GM19468 (cell line): ENCODE data around the gene VEPH1.

ENCODE experiments used
- ATAC-seq: cut with Tn5 transposase; IDR thresholded peaks from one replicate; pipeline ENCODE4 v1.9.1; 2021; ENCODE audit warnings: mild to moderate bottlenecking, moderate library complexity, moderate number of reproducible peaks; ENCODE audit not compliant: unreplicated experiment; ENCODE audit errors: extremely low read depth

VEPH1 gene

DNA sequence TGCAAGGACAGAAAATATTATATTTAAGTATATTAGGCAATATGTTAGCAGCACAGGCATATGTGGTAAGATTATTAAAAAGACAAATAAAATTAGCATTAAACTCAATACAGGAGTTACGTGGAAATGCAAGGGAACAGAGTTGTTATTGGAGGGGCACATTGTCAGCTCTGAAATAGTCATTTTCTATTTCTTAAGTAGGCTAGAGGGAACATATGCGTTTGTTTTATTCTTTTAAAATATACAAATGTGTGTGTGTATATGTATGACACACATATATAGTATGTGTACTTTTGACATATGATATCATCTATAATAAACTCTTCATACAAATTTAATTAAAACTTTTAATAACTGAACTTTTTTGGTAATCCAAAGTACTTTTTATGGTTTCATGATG, 22.8 kb upstream of the VEPH1 start:
- ATAC-seq = no peak

DNA sequence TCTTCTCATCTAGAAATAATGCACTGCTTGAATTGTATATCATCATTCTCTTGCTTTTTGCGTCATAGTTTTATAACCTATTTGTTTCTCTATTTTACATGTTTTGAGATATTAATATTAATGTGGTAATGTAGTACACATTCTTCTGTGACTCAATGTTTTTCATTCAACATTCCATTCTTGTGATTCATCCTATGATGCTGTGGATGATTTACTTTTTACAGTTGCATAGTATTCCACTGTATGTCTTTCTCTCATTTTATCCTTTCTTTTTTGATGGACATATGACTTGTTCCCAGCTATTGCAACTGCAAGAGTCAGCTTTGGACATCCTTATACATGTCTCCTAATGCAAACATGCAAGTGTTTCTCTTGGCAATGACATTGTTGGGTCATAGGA, 20.6 kb upstream of the VEPH1 start:
- no peak for ATAC-seq

DNA sequence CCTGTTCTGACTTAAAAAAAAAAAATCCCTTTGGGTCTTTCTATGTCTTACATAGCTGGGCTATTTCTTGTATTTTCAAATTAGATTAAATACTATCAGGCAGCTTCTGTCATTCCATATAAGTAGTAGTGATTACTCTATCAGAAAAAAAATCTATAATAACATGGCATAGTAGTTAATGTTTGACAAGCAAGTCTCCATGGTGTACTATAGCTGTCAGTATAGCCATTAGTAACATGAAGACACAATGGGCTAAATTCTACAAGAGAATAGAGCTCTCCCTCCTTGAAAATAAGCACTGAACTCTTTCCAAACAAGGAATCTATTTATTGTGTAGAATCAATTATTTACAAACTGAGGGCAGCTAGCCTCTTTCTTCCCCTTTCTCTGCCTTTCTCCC, 19.4 kb upstream of the VEPH1 start:
- ATAC-seq = no peak

DNA sequence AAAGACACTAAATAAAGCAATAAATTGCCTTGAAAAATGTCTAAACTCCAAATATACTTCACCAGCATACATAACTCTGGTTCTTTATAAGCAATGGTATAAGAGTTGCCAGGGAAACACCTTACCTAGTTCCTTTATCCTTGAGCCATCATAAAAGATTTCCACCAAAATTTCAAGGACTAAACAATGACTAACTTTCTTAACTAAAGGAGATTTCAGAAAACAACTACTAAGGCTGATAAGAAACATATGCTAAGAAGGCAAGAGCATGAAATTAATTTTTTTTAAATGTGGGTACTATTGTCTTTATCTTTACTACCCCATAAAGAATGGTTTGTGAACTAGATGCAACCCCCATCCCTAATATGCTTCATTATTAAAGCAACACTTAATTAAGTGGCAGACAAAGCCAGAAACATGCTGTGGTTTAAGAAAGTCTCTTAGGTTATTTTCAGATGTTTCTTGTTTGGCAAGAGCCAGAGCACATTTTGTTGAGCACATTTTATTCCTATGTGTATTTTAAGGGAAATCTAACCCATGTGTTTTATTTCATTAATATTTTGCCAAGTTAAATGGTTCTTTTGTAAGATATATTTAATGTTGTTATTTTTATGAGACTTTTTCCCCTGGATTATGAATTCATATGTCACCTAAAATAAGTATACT, 17.4 kb upstream of the VEPH1 start:
- ATAC-seq = no peak

DNA sequence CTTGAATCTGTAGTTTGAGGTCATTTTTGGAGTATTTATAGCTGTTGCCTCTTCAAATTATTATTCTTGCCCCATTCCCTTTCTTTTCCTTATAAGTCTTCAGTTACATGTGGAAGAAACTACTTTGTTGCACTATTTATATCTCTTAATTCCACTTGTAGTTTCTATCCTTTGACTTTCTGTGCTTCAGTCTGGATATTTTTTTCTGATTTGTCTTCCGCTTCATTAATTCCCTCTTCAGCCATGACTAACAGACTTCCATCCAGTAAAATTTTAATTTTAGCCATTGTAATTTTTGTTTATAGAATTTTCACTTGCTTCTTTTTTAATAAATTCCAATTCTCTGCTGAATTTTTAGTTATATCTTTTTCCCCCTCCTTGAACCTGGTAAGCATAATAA, 15.7 kb upstream of the VEPH1 start:
- ATAC-seq = no peak

DNA sequence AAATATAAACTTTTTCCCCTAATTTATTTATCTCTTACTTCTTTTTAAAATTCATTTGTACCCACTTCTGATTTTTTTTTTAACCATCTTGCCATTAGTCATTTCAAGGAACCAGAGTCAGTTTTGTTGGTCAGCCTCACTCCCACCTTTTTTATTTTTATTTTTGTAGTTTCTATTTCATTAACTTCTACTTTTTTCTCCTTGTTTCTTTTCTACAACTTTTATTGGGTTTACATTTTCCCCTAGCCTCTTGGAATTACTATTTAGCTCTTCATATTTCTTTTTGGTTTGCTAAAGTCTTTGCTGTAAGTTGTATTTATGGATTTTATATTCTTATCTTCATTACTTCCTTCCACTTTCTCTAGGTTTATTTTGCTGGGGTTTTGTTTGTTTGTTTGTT, 13.7 kb upstream of the VEPH1 start:
- ATAC-seq = no peak

DNA sequence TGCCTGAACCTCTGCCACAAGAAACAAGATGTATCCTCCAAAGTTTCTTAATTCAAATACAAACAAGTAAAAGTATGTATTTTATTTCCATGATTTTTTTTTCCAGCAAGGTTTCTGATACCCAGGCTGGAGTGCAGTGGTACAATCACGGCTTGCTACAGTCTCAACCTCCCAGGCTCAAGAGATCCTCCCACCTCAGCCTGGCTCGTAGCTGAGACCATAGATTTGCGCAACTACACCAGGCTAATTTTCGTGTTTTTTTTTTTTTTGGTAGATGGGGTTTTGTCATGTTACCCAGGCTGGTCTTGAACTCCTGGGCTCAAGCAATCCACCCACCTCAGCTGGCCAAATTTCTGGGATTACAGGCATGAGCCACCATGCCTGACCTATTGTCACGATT, 12.2 kb upstream of the VEPH1 start:
- no peak for ATAC-seq

DNA sequence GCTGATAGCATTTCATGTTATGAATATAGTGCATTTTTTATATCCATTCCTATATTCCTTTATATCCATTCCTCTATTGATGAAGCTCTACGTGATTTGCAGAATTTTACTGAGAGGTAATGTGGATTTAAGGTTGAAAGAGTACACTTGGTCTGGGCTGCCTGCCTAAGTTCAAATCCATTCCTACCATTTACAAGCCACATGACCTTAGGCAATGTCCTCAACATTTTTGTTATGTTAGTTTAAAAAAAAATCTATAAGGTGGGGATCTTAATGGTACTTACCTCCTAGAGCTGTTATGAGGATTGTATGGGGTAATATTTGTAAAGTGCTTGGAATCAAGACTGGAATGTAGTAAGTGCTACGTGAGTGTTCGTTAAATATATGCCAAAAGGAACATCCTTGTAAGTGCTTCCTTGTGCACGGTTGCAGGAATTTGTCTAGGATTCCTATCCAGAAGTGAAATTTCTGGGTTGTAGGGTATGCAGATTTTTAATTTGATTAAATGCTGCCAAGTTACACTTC, 11.2 kb upstream of the VEPH1 start:
- ATAC-seq = no peak

DNA sequence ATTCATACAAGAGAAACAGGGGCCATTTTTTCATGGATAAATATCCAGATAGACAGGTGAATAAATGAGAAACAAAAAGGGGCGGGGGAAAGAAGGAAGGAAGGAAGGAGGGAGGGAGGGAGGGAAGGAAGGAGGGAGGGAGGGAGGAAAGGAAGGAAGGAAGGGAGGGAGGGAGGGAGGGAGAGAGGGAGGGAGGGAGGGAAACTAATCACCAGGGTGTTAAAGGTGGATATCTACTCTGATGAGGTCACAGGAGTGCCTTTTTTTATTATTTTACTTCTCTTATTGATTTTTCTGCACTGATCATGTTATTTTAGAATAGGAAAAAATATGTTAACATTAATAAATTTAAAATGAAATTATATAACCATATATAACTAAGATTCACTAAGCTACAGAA, 10.4 kb upstream of the VEPH1 start:
- ATAC-seq = no peak

DNA sequence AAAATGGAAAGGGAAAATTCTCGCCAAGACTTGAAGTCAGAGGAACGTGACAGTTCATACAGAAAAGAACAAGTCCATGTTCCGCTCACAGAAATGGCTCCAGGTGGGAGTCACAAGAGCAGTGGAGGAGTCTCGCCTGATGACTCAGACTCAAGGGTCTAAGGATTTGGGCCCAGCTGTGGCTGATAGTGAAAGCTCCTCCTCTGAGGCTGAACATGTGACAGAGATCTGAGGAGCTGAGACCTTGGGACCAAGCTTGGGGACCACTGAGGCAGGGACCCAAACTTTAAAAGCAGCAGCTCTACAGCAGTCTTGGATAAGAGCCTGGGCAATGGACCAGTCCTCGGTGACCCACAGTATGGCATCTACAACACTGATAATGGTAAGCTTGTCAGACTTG, 9.3 kb upstream of the VEPH1 start:
- ATAC-seq = no peak

DNA sequence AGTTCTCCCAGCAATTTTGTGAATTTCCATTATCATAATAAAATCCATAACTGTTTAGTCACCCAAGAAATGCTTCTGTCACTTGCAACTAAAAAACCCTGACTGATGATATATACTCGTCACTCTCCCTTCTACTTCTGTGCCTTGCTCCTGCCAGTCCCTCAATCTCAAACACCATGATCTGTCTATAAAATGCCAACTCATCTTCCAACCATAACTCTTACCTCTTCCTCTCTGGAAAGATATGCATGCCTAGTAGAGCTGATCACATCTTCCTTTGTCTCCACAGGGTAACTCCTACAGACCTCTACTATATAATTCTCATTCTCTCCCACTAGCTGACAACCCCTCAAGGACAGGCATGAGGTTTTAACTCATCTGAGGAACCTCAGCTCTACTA, 5.2 kb upstream of the VEPH1 start:
- no peak for ATAC-seq

DNA sequence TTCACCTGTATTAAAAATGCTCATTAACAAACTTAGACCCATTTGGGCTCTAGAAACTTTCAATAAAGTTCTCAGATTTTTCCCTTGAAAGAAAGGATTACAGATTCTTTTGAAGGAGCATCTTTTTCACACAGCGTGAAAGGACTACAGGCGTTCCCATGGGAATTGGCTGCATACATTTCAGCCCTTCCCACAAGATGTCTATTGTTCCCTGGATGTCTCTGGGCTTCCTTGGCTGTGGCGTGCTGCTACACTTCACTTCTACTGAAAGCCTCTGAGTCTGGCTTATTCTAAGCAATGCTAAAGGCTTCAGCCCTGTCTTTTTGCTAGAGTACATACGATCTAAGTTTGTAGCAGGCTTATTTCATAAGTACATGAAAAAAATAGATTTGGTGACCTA, 1.4 kb downstream of the VEPH1 start:
- ATAC-seq = no peak

DNA sequence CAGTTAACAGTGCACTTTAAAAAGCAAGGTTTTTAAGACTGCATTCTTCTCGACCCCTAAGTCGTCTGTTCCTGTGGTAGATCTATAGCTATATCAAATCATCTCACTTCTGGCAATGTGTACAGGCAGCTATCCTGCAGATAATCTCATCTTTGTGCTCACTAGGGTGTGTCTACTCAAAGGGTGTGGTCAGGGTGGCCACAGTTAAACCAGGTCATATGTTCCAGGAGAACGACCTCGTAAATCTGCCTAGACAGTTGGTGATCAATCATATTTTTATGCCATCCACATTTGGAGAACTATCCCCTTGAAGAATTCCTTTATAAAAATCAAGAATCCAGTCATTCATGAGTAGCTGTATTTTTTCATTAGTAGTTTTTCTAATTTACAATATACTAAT, 3.0 kb downstream of the VEPH1 start:
- ATAC-seq = no peak

DNA sequence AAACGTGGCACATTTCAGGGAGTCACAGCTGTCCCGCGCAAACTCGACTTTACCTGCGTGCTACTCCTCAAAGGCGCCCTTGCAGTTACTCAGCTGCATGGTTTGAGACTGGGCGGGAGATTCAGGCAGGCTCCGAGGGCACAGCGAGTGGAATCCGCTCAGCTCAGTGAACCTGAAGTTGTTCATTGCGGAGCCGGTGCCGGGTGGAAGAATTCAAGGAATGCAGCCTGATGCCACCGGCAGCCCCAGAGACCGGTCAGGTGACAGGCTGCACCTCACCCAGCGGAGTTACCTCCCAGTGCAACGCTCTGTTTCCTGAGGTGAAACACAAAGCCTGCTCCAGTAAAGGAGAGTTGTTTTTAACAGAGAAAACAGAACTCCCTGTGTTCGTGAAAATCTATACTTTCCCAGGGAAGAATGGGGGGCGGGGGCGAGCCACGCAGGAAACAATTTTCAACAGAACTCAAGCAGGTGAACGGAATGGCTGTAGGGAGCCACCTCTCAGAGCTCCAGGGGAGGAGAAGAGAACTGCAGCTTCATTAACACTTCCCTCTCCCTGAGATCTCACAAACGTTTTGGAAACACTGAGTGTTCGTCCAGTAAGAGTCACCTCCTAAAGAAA, 3.8 kb downstream of the VEPH1 start:
- no peak for ATAC-seq

DNA sequence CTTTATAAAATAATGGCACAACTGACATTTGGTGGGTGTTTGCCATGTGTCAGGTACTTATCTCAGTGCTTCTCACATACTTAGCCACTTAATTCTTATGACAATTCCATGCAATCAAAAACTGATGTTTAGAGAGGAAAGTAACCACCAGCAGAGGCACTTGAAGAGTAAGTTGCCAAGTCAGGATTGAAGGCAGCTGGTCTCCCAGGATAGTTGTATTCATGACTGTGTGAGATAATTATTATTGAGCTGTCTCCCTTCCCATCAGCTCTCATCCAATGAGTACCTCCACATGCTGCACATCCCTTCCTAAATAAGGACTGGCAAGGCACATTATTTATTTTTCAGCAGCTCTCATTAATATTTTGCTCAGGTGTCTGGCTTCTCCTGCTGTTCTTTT, 4.8 kb downstream of the VEPH1 start:
- ATAC-seq = no peak

DNA sequence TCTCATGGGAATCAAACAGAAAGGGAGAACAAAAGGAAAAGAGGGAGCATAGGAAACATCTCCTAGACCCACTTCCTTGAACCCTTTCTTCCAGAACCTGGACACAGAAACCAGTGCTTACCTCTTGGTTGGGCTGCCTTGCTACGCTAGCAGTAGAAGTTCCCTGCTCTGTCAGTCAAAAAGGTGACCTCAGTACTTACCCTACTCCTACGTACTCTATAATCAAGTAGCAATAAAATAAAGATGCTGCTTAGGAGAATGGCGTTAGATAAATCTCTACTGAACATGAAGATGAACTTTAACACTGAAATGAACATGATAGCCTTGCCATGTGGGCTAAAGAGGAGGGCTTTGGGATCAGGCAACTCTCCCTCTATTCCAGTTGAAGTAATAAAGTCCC, 7.4 kb downstream of the VEPH1 start:
- no peak for ATAC-seq

DNA sequence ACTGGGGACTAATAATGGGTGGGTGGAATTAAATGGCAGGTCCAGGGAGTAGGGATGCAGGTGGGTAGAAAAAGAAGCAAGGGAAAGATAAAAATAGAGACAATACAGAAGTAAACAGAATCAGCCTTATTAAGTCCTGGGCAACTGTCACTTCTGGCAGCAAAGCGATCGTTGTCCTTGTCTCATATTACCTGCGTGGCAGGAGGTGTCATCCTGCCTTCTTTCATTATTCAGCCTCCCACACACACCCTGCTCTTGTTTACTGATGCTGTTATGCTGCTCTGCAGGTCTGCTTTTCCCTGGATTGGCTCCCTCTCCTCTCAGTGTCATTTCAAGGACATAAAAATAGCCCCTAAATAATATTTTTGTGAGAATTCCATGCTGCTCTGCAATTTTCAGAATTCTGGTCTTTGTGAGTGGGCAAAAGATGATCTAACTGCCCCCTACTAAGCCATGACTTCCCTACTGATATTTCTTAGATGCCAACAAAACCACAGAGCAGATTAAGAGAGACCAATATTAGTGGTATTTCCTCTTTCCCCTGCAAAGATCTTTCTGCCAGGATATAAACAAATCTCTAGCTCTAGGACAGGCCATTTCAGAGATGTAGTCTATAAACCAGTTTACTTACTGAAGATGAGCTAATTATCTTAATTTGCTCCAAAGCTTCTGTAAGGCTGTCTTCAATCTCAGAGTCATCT, 8.5 kb downstream of the VEPH1 start:
- no peak for ATAC-seq

DNA sequence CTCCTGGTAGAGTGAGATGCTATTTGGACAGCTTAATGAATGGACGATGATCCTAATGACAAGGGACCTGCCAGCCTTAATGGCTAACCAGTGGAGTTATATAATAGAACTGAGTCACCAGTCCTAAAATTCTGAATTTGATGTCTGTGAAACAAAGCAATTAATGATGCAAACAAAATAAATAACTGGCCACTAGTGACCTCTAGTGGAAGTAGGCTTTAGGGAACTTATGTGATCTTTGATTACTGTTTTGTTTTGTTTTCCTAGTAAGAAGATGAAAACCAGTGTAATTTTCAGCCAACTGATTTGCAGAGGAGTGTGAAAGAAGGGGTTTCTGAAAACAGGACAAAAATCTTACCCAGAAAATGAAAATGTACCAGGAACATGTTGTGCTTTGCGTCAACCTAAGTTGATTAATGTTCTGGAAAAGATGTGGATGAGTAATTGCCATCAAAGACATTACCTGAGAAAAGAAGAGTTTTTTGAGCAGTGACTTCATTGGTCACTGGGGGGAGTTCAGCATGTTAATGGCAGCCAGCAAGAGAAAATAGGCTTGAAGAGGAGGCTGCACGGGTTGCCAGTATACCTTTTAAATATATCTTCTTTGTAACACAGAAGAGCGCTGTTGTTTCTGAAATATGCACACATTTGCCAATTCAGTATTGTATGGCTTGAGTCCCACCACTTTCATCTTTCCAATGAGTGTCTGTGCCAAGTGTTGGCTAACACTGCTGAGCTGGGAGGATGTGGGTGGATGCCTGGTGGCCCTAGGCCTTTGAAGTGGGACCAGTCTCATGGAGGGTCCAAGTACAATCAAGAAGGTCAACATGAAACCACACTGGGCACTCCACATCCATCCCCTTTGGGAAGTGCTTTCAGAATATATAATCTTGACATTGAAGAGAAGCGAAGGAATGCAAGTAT, 9.3 kb downstream of the VEPH1 start:
- no peak for ATAC-seq

DNA sequence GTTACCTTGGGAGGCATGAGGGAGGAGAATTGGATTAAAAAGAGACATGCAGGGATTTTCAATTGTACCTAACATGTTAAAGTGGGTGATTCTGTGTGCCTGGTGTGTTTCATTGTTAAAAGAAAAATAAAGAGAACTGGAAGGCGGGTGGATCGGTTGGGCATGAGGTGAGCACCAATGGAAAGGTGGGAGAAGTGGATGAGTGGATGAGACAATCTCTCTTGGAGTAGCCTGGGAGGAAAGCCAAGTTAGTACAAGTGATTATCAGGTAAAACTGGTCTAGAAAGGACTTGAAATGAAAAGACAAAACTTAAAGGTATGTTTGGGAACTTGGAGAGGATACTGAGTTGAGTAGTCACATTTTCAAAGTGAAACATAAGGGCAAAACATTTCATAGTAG, 12.1 kb downstream of the VEPH1 start:
- no peak for ATAC-seq

DNA sequence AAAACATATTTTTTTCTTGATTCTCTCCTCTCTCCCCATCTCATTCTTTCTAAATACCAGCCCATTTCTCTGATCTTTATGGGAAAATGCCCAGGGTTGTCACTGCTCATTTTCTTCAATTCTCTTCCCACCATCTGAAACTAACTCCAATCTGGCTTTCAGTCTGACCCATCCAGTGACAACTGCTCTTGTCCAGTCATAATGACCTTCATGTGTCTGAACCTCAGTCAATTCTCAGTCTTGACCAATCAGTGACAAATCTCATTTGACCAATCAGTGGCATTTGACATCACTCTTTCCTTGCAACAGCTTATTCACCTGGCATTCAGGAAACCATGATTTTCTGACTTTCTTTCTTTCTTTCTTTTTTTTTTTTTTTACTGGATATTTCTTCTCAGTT, 15.1 kb downstream of the VEPH1 start:
- no peak for ATAC-seq

DNA sequence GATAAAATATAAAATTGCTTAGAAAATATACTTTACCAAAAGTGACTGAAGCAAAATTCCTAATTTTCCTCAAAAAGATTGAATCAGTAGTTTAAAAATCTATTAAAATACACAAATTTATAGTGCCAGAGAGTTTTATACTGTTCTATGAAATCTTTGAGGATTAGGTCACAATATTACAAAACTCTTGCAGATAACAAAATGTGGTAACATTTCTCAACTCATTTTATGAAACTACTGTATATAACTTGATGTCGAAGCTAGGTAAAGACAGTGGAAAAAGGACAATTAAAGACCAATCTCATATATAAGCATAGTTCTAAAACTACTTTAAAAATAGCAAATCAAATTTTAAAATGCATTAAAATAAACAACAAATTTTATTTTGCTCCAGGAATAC, 15.9 kb downstream of the VEPH1 start:
- no peak for ATAC-seq
